Measurements from ENCODE around the gene KIF9.
"Not testable (repeated sequence)": the region's sequence is repeated elsewhere in the genome, so short reads cannot be mapped to it uniquely, and the experiment has no call there.

KIF9 gene

DNA sequence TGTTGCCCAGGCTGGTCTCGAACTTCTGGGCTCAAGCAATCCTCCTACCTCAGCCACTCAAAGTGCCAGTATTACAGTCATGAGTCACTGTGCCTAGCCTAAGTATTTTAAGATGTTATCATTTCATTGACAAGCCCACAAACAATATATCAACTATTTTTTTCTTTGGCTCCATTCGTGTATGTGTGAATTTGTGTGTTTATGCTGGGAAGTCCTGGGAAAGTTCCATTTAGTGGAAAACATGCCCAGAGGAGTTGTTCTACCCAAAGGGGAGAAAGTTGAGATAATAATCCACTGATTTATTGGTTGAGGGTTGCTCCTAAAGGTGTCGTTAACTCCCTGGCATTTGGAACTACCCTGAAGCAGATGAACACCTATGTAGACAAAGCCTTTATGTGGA is 58.8 kb downstream of the KIF9 start:
- H3K4me1 ChIP-seq (ENCODE audit: insufficient read depth, low read length, severe bottlenecking), result no peaks in the 10 kb centered on the region
- H2AFZ ChIP-seq (ENCODE audit: low read length), result no peak overlapping the region
- H3K79me2 ChIP-seq (ENCODE audit: insufficient read depth, low read length), result no peaks in the 10 kb centered on the region
- H3K4me2 ChIP-seq (ENCODE audit: low read length), result no peak overlapping the region
- H3K27ac ChIP-seq (ENCODE audit: low read depth, low read length, poor library complexity, severe bottlenecking), result no peak overlapping the region
- H4K20me1 ChIP-seq (ENCODE audit: insufficient read depth, low read length), result no peaks in the 10 kb centered on the region
- no peaks in the 10 kb centered on the region for H3F3A ChIP-seq (ENCODE audit: insufficient read depth, low read length)
- no peaks in the 10 kb centered on the region for H3K9me3 ChIP-seq (ENCODE audit: low read length)
- H3K4me3 ChIP-seq (ENCODE audit: low read depth, low read length, poor library complexity, severe bottlenecking), result no peak overlapping the region
- no peaks in the 10 kb centered on the region for H3K27me3 ChIP-seq (ENCODE audit: insufficient read depth, low read length)
- no peaks in the 10 kb centered on the region for H3K36me3 ChIP-seq (ENCODE audit: insufficient read depth, low read length)
- H3K9ac ChIP-seq (ENCODE audit: low read length), result no peak overlapping the region
- H3K9me2 ChIP-seq (ENCODE audit: low read depth, low read length), result no peaks in the 10 kb centered on the region
- TF ChIP-seq EZH2 (IDR thresholded peaks at IDR 0.05; ENCODE audit: borderline replicate concordance, low read length), result no peak
- TF ChIP-seq, protein P1, sequence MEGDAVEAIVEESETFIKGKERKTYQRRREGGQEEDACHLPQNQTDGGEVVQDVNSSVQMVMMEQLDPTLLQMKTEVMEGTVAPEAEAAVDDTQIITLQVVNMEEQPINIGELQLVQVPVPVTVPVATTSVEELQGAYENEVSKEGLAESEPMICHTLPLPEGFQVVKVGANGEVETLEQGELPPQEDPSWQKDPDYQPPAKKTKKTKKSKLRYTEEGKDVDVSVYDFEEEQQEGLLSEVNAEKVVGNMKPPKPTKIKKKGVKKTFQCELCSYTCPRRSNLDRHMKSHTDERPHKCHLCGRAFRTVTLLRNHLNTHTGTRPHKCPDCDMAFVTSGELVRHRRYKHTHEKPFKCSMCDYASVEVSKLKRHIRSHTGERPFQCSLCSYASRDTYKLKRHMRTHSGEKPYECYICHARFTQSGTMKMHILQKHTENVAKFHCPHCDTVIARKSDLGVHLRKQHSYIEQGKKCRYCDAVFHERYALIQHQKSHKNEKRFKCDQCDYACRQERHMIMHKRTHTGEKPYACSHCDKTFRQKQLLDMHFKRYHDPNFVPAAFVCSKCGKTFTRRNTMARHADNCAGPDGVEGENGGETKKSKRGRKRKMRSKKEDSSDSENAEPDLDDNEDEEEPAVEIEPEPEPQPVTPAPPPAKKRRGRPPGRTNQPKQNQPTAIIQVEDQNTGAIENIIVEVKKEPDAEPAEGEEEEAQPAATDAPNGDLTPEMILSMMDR (IDR thresholded peaks at IDR 0.05; ENCODE audit: low read length), result no peak

DNA sequence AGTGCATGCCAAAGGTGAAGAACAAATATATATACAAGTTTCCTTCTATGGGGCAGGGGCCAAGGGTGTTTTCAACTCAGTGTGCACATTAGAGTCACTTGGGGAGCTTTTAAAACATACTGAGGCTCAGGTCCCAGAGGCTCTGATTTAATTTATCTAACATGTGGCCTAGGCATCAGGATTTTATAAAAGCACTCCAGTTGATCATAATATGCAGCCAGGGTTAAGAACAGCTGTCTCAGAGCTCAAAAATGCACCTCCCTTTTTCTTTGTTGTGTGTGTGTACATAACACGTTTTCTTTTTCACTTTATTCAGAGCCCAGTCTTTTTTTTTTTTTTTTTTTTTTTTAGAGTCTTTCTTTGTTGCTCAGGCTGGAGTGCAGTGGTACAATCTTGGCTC is 60.8 kb downstream of the KIF9 start:
- H3K27ac ChIP-seq (ENCODE audit: low read depth, low read length, poor library complexity, severe bottlenecking), result no peak overlapping the region
- no peak overlapping the region for H3K4me2 ChIP-seq (ENCODE audit: low read length)
- H3F3A ChIP-seq (ENCODE audit: insufficient read depth, low read length), result no peaks in the 10 kb centered on the region

DNA sequence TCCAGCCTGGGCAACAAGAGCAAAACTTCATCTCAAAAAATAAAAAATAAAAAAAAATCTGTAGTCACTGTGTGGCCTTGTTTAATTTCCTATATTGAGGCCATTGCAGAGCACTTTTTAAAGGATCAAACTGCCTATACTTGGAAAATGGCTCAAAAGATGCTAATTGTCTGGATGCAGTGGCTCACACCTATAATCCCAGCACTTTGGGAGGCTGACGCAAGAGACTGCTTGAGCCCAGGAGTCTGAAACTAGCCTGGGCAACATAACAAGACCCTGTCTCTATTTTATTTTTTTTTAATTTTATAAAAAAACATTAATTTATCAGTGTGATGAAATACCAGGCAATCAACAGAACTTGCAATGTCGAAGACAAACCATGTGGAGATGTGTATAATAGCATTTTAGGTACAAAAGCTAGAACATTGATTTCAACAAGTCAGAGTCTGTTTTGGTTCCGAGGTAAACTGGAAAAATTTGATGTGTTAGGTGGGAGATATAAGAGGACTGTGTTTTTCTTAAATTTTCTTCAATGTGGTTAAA is 71.7 kb downstream of the KIF9 start:
- Histone ChIP-seq H3K79me2 (ENCODE audit: insufficient read depth, low read length) (no peaks in the 10 kb centered on the region), H3F3A (ENCODE audit: insufficient read depth, low read length) (no peaks in the 10 kb centered on the region), H3K4me1 (ENCODE audit: insufficient read depth, low read length, severe bottlenecking) (no peaks in the 10 kb centered on the region), H3K9me3 (ENCODE audit: low read length) (no peaks in the 10 kb centered on the region), H3K36me3 (ENCODE audit: insufficient read depth, low read length) (no peaks in the 10 kb centered on the region), H3K9me2 (ENCODE audit: low read depth, low read length) (no peaks in the 10 kb centered on the region), H3K9ac (ENCODE audit: low read length) (no peak overlapping the region), H3K27ac (ENCODE audit: low read depth, low read length, poor library complexity, severe bottlenecking) (no peak overlapping the region), H3K4me3 (ENCODE audit: low read depth, low read length, poor library complexity, severe bottlenecking) (no peak overlapping the region), H2AFZ (ENCODE audit: low read length) (no peak overlapping the region), H3K4me2 (ENCODE audit: low read length) (no peak overlapping the region), H3K27me3 (ENCODE audit: insufficient read depth, low read length) (no peaks in the 10 kb centered on the region), H4K20me1 (ENCODE audit: insufficient read depth, low read length) (no peaks in the 10 kb centered on the region)
- TF ChIP-seq EZH2 (IDR thresholded peaks at IDR 0.05; ENCODE audit: borderline replicate concordance, low read length), result no peak
- TF ChIP-seq, protein P1 (IDR thresholded peaks at IDR 0.05; ENCODE audit: low read length), result no peak

More for the DNA sequence above, 60.8 kb downstream of the KIF9 start:
- H4K20me1 ChIP-seq (ENCODE audit: insufficient read depth, low read length), result no peaks in the 10 kb centered on the region
- no peaks in the 10 kb centered on the region for H3K79me2 ChIP-seq (ENCODE audit: insufficient read depth, low read length)
- no peak for TF ChIP-seq EZH2 (IDR thresholded peaks at IDR 0.05; ENCODE audit: borderline replicate concordance, low read length)
- TF ChIP-seq, protein P1 (IDR thresholded peaks at IDR 0.05; ENCODE audit: low read length), result no peak
- H3K36me3 ChIP-seq (ENCODE audit: insufficient read depth, low read length), result no peaks in the 10 kb centered on the region
- no peaks in the 10 kb centered on the region for H3K27me3 ChIP-seq (ENCODE audit: insufficient read depth, low read length)
- no peak overlapping the region for H2AFZ ChIP-seq (ENCODE audit: low read length)
- no peak overlapping the region for H3K4me3 ChIP-seq (ENCODE audit: low read depth, low read length, poor library complexity, severe bottlenecking)
- H3K9me2 ChIP-seq (ENCODE audit: low read depth, low read length), result no peaks in the 10 kb centered on the region
- no peaks in the 10 kb centered on the region for H3K9me3 ChIP-seq (ENCODE audit: low read length)
- H3K9ac ChIP-seq (ENCODE audit: low read length), result no peak overlapping the region
- H3K4me1 ChIP-seq (ENCODE audit: insufficient read depth, low read length, severe bottlenecking), result no peaks in the 10 kb centered on the region

DNA sequence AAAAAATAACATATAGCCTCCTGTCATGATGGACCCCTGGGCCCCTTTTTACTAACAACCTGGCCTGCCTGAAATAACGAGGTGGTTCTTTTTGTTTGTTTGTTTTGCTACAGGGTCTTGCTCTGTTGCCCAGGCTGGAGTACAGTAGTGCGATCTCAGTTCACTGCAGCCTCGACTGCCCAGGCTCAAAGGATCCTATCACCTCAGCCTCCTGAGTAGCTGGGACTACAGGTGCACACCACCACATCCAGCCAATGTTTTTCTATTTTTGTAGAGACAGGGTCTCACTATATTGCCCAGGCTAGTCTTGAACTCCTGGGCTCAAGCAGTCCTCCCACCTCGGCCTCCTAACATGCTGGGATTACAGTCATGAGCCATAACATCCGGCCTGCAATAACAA is 76.6 kb downstream of the KIF9 start:
- H3K4me3 ChIP-seq (ENCODE audit: low read depth, low read length, poor library complexity, severe bottlenecking); H2AFZ ChIP-seq (ENCODE audit: low read length); H3K9ac ChIP-seq (ENCODE audit: low read length); H3K9me2 ChIP-seq (ENCODE audit: low read depth, low read length); H3K27me3 ChIP-seq (ENCODE audit: insufficient read depth, low read length); H3K4me1 ChIP-seq (ENCODE audit: insufficient read depth, low read length, severe bottlenecking); H3K9me3 ChIP-seq (ENCODE audit: low read length); H3K27ac ChIP-seq (ENCODE audit: low read depth, low read length, poor library complexity, severe bottlenecking); H4K20me1 ChIP-seq (ENCODE audit: insufficient read depth, low read length); H3F3A ChIP-seq (ENCODE audit: insufficient read depth, low read length); H3K4me2 ChIP-seq (ENCODE audit: low read length); H3K79me2 ChIP-seq (ENCODE audit: insufficient read depth, low read length); H3K36me3 ChIP-seq (ENCODE audit: insufficient read depth, low read length): not testable (repeated sequence)
